Skeletal muscle tissue (tissue), 4 donors: ENCODE data around the gene UAP1. TPM values are rescaled to one million over a fixed set of nuclear protein-coding genes. Genes with fewer than 3 reads are reported as not detected.
"Not testable (repeated sequence)": the region's sequence is repeated elsewhere in the genome, so short reads cannot be mapped to it uniquely, and the experiment has no call there.

Experiments used
- H3K27ac ChIP-seq: one replicate; pipeline ENCODE4 v1.7.0; 2013; ENCODE audit warnings: mild to moderate bottlenecking, low read depth, low read length, inconsistent platforms
- H3K27me3 ChIP-seq, 3 donors: one replicate each; pipeline ENCODE4 v1.7.0; 2013; ENCODE audit warnings: low read length in 3 of 3; ENCODE audit not compliant: control insufficient read depth in 3 of 3, insufficient read depth in 3 of 3
- H3K36me3 ChIP-seq, 3 donors: one replicate each; pipeline ENCODE4 v1.7.0; 2013; ENCODE audit warnings: low read length in 3 of 3; ENCODE audit not compliant: control insufficient read depth in 3 of 3, insufficient read depth in 3 of 3
- H3K4me1 ChIP-seq, 3 donors: one replicate each; pipeline ENCODE4 v1.7.0; 2013; ENCODE audit warnings: low read length in 3 of 3, mild to moderate bottlenecking in 3 of 3; ENCODE audit not compliant: control insufficient read depth in 3 of 3, insufficient read depth in 3 of 3
- H3K4me3 ChIP-seq, 3 donors: one replicate each; pipeline ENCODE4 v1.7.0; 2013; ENCODE audit warnings: low read length in 3 of 3
- H3K9ac ChIP-seq, 3 donors: one replicate each; pipeline ENCODE4 v1.7.0; 2013; ENCODE audit warnings: low read length in 3 of 3, mild to moderate bottlenecking in 3 of 3, moderate library complexity in 2 of 3, low read depth in 1 of 3
- H3K9me3 ChIP-seq, 3 donors: one replicate each; pipeline ENCODE4 v1.7.0; 2013; ENCODE audit warnings: low read length in 3 of 3; ENCODE audit not compliant: control insufficient read depth in 3 of 3
- total RNA-seq: library from RNA; depleted of rRNA; stranded (reverse); fragments of >200 nt; gene quantifications from one replicate; pipeline ENCODE4 v1.2.3, GENCODE V29; 2014
- donor health status: Osteomylitis.

Gene UAP1
- total RNA-seq, 1 donor from 2014 or later = 43.8 TPM

DNA sequence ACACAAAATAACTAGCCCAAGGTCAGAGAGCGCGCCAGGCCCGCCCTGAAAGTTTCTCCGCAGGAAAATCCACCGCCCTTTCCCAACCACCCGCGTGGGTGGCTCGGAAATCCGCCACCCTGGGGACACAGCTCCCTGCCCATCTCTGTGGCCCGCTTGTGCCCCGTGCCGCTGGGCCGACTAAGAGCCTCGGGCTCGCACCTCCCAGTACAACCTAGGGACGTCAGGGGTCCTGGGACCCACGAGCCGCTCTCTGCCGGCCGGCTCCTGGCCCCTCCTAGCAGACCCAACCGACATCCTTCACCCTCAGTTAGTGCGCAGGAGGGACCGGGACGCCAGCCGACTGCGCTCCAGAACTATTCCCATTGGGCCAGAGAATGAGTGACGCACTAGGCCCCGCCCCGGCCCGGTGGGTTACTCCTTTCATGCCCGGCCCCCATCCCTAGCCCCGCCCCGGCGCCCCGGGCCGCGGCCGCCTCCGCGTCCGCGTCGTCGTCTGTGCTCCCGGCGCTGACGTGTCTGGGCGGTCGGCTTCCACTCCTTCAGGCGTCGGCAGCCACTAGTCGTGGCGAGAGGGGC, 396 bp upstream of the UAP1 start:
- peaks cover 12 to 19% (median 16%) of the 10 kb centered on the region in 3 donors for H3K4me1 ChIP-seq
- peak overlapping the region; percentile 89 to 94 (median 94) for H3K9ac ChIP-seq
- no peaks in the 10 kb centered on the region for H3K9me3 ChIP-seq

DNA sequence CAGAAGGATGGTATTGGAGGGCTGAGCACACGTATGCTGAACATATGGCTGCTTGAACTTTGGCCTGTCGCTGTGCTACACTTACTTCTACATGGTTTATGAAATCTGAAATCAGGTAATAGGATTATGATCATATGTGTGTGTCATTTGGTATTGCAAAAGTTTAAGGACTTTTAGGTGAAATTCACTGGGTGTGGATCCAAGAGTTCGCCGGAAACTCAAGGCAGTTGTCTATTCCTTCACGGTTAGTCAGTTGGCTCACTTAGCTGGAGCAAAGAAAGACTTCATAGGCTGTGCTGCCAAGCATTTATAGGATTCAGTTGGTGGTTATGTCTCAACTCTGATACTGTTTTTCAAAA, 927 bp downstream of the UAP1 start:
- H3K9ac ChIP-seq = peak overlapping the region; percentile 87 to 94 (median 92)
- H3K9me3 ChIP-seq = no peaks in the 10 kb centered on the region
- H3K4me3 ChIP-seq = peak overlapping the region; percentile 74 to 90 (median 88)
- H3K27me3 ChIP-seq = no peaks in the 10 kb centered on the region
- H3K4me1 ChIP-seq = peaks cover 12 to 19% (median 16%) of the 10 kb centered on the region in 3 donors
- H3K27ac ChIP-seq = peak overlapping the region; percentile 92
- peaks cover 3 to 7% (median 5%) of the 10 kb centered on the region in 3 donors for H3K36me3 ChIP-seq

More for the DNA sequence above, 396 bp upstream of the UAP1 start:
- Histone ChIP-seq H3K27me3 (no peaks in the 10 kb centered on the region), H3K27ac (peak overlapping the region; percentile 92), H3K4me3 (peak overlapping the region; percentile 72 to 90 (median 88)), H3K36me3 (peaks cover 0 to 3% (median 0%) of the 10 kb centered on the region in 3 donors)

DNA sequence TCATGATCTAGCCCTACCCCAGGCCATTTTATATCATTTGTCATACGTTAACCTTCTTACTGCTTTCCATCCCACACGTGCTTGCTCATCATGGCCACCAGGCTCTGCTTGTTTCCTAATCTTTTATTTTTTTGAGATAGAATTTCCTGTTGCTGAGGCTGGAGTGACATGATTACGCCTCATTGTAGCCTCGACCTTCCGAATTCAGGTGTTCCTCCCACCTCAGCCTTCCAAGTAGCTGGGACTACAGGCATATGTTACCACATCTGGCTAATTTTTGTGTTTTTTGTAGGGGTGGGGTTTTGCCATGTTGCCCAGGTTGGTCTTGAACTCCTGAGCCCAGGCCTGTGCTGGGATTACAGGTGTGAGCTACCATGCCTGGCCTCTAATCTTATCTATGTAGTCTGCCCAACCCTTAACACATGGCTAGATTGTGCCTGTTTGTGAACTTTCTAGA, 3.3 kb downstream of the UAP1 start:
- Histone ChIP-seq H3K4me1 (peaks cover 12 to 19% (median 16%) of the 10 kb centered on the region in 3 donors), H3K36me3 (peaks cover 3 to 17% (median 5%) of the 10 kb centered on the region in 3 donors), H3K27ac (no peak overlapping the region), H3K9ac (no peak overlapping the region), H3K27me3 (no peaks in the 10 kb centered on the region), H3K4me3 (no peak overlapping the region), H3K9me3 (no peaks in the 10 kb centered on the region)

DNA sequence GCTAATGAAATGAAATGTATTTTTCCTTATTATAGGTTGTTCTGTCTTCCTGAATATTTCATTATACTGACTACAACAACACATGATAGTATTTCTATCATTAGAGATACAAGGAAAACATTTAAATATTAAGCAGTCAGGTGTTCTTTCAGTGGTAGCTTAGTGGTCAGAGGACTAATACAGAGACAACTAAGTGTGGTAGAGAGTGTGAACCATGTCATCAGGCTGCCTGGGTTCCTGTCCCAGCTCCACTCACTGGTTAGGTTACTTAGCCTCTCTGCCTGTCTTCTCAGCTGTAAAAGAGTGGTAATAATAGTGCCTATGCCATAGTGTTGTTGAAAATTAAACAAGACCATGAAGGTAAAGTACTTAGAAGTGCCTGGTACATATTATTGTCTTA, 3.9 kb downstream of the UAP1 start:
- Histone ChIP-seq H3K4me3 (no peak overlapping the region), H3K9ac (no peak overlapping the region), H3K9me3 (no peaks in the 10 kb centered on the region), H3K27me3 (no peaks in the 10 kb centered on the region), H3K27ac (no peak overlapping the region), H3K4me1 (peaks cover 9 to 16% (median 11%) of the 10 kb centered on the region in 3 donors), H3K36me3 (peaks cover 3 to 17% (median 5%) of the 10 kb centered on the region in 3 donors)

DNA sequence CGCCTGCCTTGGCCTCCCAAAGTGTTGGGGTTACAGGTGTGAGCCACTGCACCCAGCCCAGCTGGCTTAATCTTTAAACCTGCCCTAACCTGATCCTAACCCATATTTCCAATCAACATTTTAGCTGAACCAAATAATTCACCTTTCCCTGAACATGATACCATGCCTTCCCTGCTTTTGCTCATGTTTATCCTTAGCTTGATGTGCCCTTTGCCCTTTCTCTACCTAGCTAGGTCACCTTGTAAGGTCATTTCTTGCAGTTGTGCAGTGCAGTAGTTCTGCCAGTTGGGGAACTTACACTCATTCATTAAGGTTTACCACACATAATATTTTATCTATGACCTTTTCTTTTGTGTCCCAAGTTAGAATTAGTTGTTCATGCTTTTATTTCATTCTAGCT, 5.3 kb downstream of the UAP1 start:
- Histone ChIP-seq H3K9ac (no peak overlapping the region), H3K36me3 (peaks cover 3 to 17% (median 5%) of the 10 kb centered on the region in 3 donors), H3K4me3 (no peak overlapping the region), H3K4me1 (peaks cover 5 to 11% (median 8%) of the 10 kb centered on the region in 3 donors), H3K27ac (no peak overlapping the region), H3K27me3 (no peaks in the 10 kb centered on the region), H3K9me3 (no peaks in the 10 kb centered on the region)

DNA sequence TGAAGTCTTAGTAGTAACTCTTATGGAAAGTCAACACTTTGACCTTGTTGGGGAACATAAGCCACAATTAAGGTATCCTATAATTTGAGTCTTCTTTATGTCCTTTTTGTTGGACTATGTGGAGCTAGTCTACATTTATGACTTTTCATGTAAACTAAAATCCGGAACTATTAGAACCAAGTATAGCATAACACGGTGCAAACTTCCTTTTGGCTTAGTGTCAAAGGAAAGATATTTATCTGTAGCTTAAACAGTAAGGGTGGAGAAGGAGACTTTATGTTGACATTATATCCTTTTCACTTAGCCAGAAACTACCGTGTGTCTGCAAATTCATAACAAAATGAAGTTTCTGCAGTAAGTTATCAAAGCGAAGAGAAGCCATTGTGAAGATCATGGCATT, 7.3 kb downstream of the UAP1 start:
- Histone ChIP-seq H3K4me3 (no peak overlapping the region), H3K27me3 (no peaks in the 10 kb centered on the region), H3K27ac (no peak overlapping the region), H3K9me3 (no peaks in the 10 kb centered on the region), H3K36me3 (peaks cover 3 to 17% (median 5%) of the 10 kb centered on the region in 3 donors), H3K4me1 (peaks cover 0 to 8% (median 5%) of the 10 kb centered on the region in 3 donors), H3K9ac (no peak overlapping the region)

DNA sequence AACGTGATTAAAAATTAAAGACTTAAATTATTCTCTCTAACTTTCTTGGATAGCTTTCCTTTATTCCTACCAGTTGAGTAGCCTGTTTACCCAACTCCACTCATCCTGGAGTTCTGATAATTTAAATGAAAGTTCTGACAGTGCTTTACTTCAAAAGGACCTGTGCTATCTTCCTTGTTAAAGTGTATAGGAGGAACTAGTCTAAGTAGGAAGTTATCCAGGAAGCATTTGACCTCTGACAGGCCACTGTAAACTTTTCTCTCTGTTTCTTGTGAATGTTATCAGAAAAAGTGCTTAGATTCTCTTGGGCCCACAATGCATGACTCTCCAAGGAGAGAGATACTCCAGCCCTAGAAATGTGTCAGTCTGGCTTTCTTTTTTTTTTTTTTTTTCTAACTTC, 9.2 kb downstream of the UAP1 start:
- peaks cover 3 to 17% (median 5%) of the 10 kb centered on the region in 3 donors for H3K36me3 ChIP-seq
- H3K27me3 ChIP-seq = no peaks in the 10 kb centered on the region
- H3K27ac ChIP-seq = no peak overlapping the region
- no peaks in the 10 kb centered on the region for H3K9me3 ChIP-seq
- no peak overlapping the region for H3K9ac ChIP-seq
- no peak overlapping the region for H3K4me3 ChIP-seq
- H3K4me1 ChIP-seq = peaks cover 0 to 8% (median 3%) of the 10 kb centered on the region in 3 donors

DNA sequence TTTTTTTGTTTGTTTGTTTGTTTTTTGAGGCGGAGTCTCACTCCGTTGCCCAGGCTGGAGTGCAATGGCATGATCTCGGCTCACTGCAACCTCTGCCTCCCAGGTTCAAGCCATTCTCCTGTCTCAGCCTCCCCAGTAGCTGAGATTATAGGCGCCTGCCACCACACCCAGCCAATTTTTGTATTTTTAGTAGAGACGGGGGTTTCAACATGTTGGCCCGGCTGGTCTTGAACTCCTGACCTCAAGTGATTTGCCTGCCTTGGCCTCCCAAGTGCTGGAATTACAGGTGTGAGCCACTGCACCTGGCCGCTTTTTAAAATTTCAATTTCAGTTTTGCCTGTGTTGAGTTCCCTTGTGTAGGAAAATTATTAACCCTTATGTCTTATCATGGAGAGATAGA, 9.6 kb downstream of the UAP1 start:
- not testable (repeated sequence) for H3K9ac ChIP-seq, H3K27ac ChIP-seq

DNA sequence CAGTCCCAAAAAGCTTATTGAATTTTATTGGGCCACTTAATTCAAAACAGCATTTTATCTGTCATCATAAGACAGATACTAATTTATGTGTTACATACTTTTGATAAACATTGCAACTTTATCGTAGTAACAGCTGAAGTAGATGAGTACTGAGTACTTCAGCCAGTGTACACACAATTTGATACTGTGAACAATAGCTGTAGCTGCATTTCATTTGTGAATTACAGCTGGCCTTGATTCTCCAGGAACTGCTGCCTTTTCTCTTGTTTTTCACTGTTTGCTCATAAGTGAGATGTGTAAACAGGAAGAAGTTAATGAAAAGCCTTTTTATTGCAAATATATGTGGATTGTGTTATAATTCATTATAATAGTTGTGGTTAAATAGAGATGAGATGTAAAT, 10.2 kb downstream of the UAP1 start:
- peaks cover 0 to 8% (median 3%) of the 10 kb centered on the region in 3 donors for H3K4me1 ChIP-seq
- H3K9me3 ChIP-seq = no peaks in the 10 kb centered on the region
- H3K36me3 ChIP-seq = peaks cover 2 to 10% (median 4%) of the 10 kb centered on the region in 3 donors
- no peak overlapping the region for H3K9ac ChIP-seq
- no peak overlapping the region for H3K27ac ChIP-seq
- no peak overlapping the region for H3K4me3 ChIP-seq
- no peaks in the 10 kb centered on the region for H3K27me3 ChIP-seq

More for the DNA sequence above, 9.6 kb downstream of the UAP1 start:
- H3K4me3 ChIP-seq, H3K4me1 ChIP-seq, H3K27me3 ChIP-seq, H3K9me3 ChIP-seq: not testable (repeated sequence)
- peaks cover 3 to 14% (median 5%) of the 10 kb centered on the region in 3 donors for H3K36me3 ChIP-seq

DNA sequence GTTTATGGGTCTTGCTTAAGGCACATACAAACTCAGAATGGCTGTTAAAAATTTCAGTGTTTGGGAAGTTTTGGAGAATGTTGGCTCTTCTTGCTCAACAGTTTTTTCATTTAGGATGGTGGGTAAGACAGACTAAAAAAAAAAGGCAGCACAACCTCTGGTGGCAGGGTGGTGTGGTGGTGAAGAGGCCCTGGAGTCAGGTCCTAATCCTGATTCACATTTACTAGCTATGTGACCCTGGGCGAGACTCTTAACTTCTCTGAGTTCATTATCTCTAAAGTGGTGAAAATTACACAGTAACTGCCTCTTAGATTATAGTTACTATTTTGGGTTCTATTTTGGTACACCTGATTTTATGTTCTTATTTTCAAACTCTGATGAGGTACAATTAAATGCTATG, 11.6 kb downstream of the UAP1 start:
- Histone ChIP-seq H3K9ac (no peak overlapping the region), H3K27me3 (no peaks in the 10 kb centered on the region), H3K4me3 (no peak overlapping the region), H3K36me3 (peaks cover 0 to 8% (median 2%) of the 10 kb centered on the region in 3 donors), H3K9me3 (no peaks in the 10 kb centered on the region), H3K4me1 (peaks cover 0 to 10% (median 3%) of the 10 kb centered on the region in 3 donors), H3K27ac (no peak overlapping the region)
